K562 (cell line): ENCODE data around the gene BRMS1.

Experiments
- CTCF ChIP-seq, 3 experiments: IDR thresholded peaks in 2 of 3; conservative IDR thresholded peaks in 1 of 3; 2 replicates each; pipeline ENCODE4 v1.5.1; 2011 to 2012; ENCODE audit warnings: low read length in 3 of 3, mild to moderate bottlenecking in 3 of 3, control low read depth in 2 of 3, improper control_type of control experiment in 1 of 3, inconsistent platforms in 1 of 3, low read depth in 1 of 3, mixed read lengths in 1 of 3, moderate library complexity in 1 of 3; ENCODE audit not compliant: insufficient read depth in 2 of 3
- ZNF23 ChIP-seq: fragments of 250-450 bp; sonication (Bioruptor Pico); IDR thresholded peaks from 2 replicates; pipeline ENCODE4 v1.4.0; 2020; ENCODE audit warnings: mild to moderate bottlenecking

- TF ChIP-seq ZNF23 (CRISPR knock-in tag): no peak
- no peak for TF ChIP-seq CTCF (IDR thresholded peaks at IDR 0.05 in 2 of 3, conservative IDR thresholded peaks at IDR 0.05 in 1 of 3; ENCODE audit: insufficient read depth in 2 of 3, low read depth in 1 of 3, low read length in 3 of 3)
Measured at GRCh38 chr11:66323684-66324083, 21.2 kb downstream of the BRMS1 start.
